SU-DHL-6 (cell line): ENCODE measurements around the gene PDE2A.

Experiments
- H2AFZ ChIP-seq: fragments of 200-600 bp; sonication (generic); 2 replicates; pipeline ENCODE4 v1.6.1; 2014; ENCODE audit warnings: low read depth, mild to moderate bottlenecking, moderate library complexity, mixed read lengths, antibody characterized with exemption, low read length; ENCODE audit not compliant: severe bottlenecking
- H3F3A ChIP-seq: fragments of 200-600 bp; shearing (Covaris generic); 2 replicates; pipeline ENCODE4 v1.6.0; 2016; ENCODE audit warnings: antibody characterized with exemption, mild to moderate bottlenecking; ENCODE audit not compliant: insufficient read depth
- H3K27ac ChIP-seq: fragments of 200-600 bp; sonication (generic); 2 replicates; pipeline ENCODE4 v1.5.1; 2016; ENCODE audit warnings: low read depth, mild to moderate bottlenecking, low read length, moderate library complexity, mixed read lengths
- H3K27me3 ChIP-seq: fragments of 200-600 bp; sonication (generic), shearing (Covaris generic); 2 replicates; pipeline ENCODE4 v1.6.0; 2014; ENCODE audit warnings: mild to moderate bottlenecking, low read length
- H3K36me3 ChIP-seq: fragments of 200-600 bp; sonication (generic); 2 replicates; pipeline ENCODE4 v1.6.1; 2014; ENCODE audit warnings: mild to moderate bottlenecking, low read length, mixed read lengths
- H3K4me2 ChIP-seq: fragments of 300-600, 200-600 bp; shearing (Covaris generic), sonication (generic); 2 replicates; pipeline ENCODE4 v1.6.0; 2014; ENCODE audit warnings: low read length, low read depth, mild to moderate bottlenecking; ENCODE audit not compliant: poor library complexity, severe bottlenecking
- H3K4me3 ChIP-seq: fragments of 200-600 bp; sonication (generic); 2 replicates; pipeline ENCODE4 v1.5.1; 2014; ENCODE audit warnings: antibody characterized with exemption, low read length, mild to moderate bottlenecking, mixed read lengths; ENCODE audit not compliant: insufficient read depth, poor library complexity, severe bottlenecking
- H3K79me2 ChIP-seq: fragments of 200-600 bp; sonication (generic); 2 replicates; pipeline ENCODE4 v1.6.1; 2014; ENCODE audit warnings: mild to moderate bottlenecking, low read length, moderate library complexity; ENCODE audit not compliant: insufficient read depth
- H3K9ac ChIP-seq: fragments of 200-600 bp; sonication (generic); 2 replicates; pipeline ENCODE4 v1.7.0; 2014; ENCODE audit warnings: mild to moderate bottlenecking, low read length
- H3K9me2 ChIP-seq: fragments of 200-600 bp; sonication (generic); replicated peaks from 2 replicates; pipeline ENCODE4 v1.6.1; 2014; ENCODE audit warnings: low read length; ENCODE audit not compliant: insufficient read depth
- H3K9me3 ChIP-seq: fragments of 200-600 bp; sonication (generic); 2 replicates; pipeline ENCODE4 v1.6.1; 2014; ENCODE audit warnings: low read length, mixed read lengths; ENCODE audit not compliant: insufficient read depth
- H4K20me1 ChIP-seq: fragments of 200-600 bp; sonication (generic); 2 replicates; pipeline ENCODE4 v1.6.1; 2014; ENCODE audit warnings: low read depth, mild to moderate bottlenecking, antibody characterized with exemption, low read length, moderate library complexity, mixed read lengths
- EZH2phosphoT487 ChIP-seq: fragments of 200-600 bp; sonication (generic), shearing (Covaris generic); conservative IDR thresholded peaks from 2 replicates; pipeline ENCODE4 v1.6.1; 2018; ENCODE audit warnings: mild to moderate bottlenecking, antibody characterized with exemption, low read length, moderate library complexity, mixed read lengths
- TF ChIP-seq, protein P1 (sequence below): fragments of 200-600 bp; sonication (generic); IDR thresholded peaks from one replicate; pipeline ENCODE4 v1.5.1; 2017; ENCODE audit warnings: antibody characterized with exemption, mild to moderate bottlenecking, low read length, moderate library complexity; ENCODE audit not compliant: insufficient read depth, poor library complexity, severe bottlenecking

PDE2A gene

DNA sequence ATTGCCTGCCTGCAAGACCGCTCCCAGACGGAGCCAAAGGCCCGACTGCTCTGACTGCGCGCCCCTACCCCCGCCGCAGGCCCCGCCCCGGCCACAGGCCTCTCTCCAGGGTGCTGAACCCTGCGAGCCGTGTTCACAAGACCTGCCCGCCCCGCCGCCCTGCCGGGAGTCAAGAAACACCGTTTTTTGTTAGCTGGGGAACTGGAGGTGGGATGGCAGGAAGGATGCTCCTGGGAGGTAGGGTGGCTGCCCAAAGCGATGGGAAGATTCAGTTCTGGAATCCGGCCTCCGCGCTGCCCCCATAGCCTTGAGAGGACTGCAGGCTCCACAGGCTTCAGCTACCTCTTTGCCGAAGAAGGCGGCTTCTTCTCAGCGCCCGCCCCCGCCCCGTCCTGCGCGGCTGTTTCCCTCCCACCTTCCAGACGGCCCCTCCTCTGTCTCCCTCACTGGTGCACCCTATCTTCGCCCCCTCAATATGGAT is 2.7 kb upstream of the PDE2A start:
- Histone ChIP-seq H3K36me3 (no peaks in the 10 kb centered on the region), H3K27ac (no peak overlapping the region), H3F3A (no peaks in the 10 kb centered on the region), H3K9ac (no peak overlapping the region), H3K9me2 (no peaks in the 10 kb centered on the region), H3K79me2 (no peaks in the 10 kb centered on the region), H3K4me3 (no peak overlapping the region), H3K4me2 (no peak overlapping the region), H2AFZ (no peak overlapping the region), H4K20me1 (no peaks in the 10 kb centered on the region), H3K9me3 (no peaks in the 10 kb centered on the region), H3K27me3 (no peaks in the 10 kb centered on the region)
- no peak for TF ChIP-seq EZH2phosphoT487
- TF ChIP-seq, protein P1, sequence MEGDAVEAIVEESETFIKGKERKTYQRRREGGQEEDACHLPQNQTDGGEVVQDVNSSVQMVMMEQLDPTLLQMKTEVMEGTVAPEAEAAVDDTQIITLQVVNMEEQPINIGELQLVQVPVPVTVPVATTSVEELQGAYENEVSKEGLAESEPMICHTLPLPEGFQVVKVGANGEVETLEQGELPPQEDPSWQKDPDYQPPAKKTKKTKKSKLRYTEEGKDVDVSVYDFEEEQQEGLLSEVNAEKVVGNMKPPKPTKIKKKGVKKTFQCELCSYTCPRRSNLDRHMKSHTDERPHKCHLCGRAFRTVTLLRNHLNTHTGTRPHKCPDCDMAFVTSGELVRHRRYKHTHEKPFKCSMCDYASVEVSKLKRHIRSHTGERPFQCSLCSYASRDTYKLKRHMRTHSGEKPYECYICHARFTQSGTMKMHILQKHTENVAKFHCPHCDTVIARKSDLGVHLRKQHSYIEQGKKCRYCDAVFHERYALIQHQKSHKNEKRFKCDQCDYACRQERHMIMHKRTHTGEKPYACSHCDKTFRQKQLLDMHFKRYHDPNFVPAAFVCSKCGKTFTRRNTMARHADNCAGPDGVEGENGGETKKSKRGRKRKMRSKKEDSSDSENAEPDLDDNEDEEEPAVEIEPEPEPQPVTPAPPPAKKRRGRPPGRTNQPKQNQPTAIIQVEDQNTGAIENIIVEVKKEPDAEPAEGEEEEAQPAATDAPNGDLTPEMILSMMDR = no peak

DNA sequence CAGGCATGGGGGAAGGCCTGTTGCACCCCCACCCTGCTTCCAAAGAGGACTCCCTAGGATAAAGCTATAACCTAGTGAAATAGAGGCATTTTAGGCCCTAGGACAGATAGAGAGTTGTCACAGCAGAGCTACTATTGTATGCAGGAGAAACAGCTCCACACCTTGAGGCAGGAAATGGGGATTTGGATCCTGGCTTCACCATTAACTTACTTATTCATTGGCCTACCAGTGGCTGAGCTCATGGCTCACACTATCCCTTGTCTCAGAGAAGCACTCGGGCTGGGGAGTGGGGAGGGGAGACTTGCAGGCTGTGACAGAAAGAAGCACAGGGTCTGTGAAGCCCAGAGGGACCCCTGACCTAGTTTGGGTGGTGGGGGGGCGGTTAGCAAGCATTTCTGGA is 999 bp upstream of the PDE2A start:
- Histone ChIP-seq H3K27ac (no peak overlapping the region), H3F3A (no peaks in the 10 kb centered on the region), H3K4me2 (no peak overlapping the region), H4K20me1 (no peaks in the 10 kb centered on the region), H3K9ac (no peak overlapping the region), H3K36me3 (no peaks in the 10 kb centered on the region), H3K4me3 (no peak overlapping the region), H3K27me3 (no peaks in the 10 kb centered on the region), H3K9me3 (no peaks in the 10 kb centered on the region), H3K79me2 (no peaks in the 10 kb centered on the region), H3K9me2 (no peaks in the 10 kb centered on the region), H2AFZ (no peak overlapping the region)
- TF ChIP-seq, protein P1 = no peak
- no peak for TF ChIP-seq EZH2phosphoT487

DNA sequence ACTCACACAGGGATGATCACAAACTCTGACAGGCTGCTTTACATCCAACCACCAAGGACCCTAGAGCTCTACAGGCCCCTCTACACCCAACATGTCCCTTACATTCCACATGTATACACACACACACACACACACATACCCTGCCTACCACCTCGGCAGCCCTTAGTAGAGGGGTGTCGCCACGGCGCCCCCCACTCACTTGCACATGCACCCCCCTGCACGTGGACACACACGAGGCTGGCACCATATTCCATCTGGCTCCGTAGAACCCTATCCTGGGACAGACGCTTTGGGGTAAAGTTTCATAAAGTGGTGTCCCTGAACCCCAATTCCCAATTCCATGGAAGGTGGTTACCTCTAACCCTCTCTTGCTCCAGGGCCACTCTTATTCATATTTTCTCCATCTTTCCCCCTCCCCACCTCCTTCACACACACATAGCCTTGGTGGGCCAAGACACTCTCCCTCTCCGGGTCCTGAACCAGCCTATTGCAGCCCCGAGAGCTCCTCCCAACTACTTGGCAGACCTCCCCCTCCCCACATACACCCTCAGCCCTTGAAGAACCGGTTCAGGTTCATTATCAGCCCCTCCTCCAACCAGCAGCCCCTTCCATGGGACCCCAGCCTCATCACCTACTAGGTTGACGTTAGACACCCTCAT is 809 bp downstream of the PDE2A start:
- no peaks in the 10 kb centered on the region; the same call in 1 of the 2 replicates for H3K9me3 ChIP-seq
- H3F3A ChIP-seq = no peaks in the 10 kb centered on the region
- H3K4me3 ChIP-seq = no peak overlapping the region
- H3K27ac ChIP-seq = no peak overlapping the region
- no peak overlapping the region for H3K4me2 ChIP-seq
- no peaks in the 10 kb centered on the region for H3K79me2 ChIP-seq
- H2AFZ ChIP-seq = no peak overlapping the region
- H3K9me2 ChIP-seq = no peaks in the 10 kb centered on the region
- no peak for TF ChIP-seq EZH2phosphoT487
- TF ChIP-seq, protein P1 = no peak
- H3K36me3 ChIP-seq = no peaks in the 10 kb centered on the region
- H3K27me3 ChIP-seq = no peaks in the 10 kb centered on the region
- H3K9ac ChIP-seq = no peak overlapping the region
- H4K20me1 ChIP-seq = no peaks in the 10 kb centered on the region
